HG03175 (cell line): ENCODE measurements around the gene PCDHGA2.
A peak's percentile ranks its signal among the peaks of the same experiment; 100 is the strongest.
"Not testable (repeated sequence)": the region's sequence is repeated elsewhere in the genome, so short reads cannot be mapped to it uniquely, and the experiment has no call there.

ENCODE experiments used
- ATAC-seq: cut with Tn5 transposase; IDR thresholded peaks from one replicate; pipeline ENCODE4 v1.9.1; 2021; ENCODE audit warnings: mild to moderate bottlenecking, moderate library complexity; ENCODE audit not compliant: unreplicated experiment

Gene PCDHGA2

GRCh38 chr5:141338538-141339306 is at the start of gene PCDHGA2:
Gene PCDHGA2, plus strand, starts transcription at chr5:141338760.
- no peak for ATAC-seq

- ATAC-seq: no peak
These were observed 40.2 kb upstream of the PCDHGA2 start for GRCh38 chr5:141298376-141298775.

- no peak for ATAC-seq
These were observed 34.8 kb upstream of the PCDHGA2 start, which contains the start of gene SLC25A2 for GRCh38 chr5:141303756-141304155. Gene SLC25A2, minus strand, starts transcription at chr5:141304049. Its CDS starts 184 bp downstream, at chr5:141303865.

GRCh38 chr5:141306630-141307029 is 31.9 kb upstream of the PCDHGA2 start:
- no peak for ATAC-seq

- ATAC-seq: no peak
These were observed 24.8 kb upstream of the PCDHGA2 start for GRCh38 chr5:141313711-141314110.

- ATAC-seq: not testable (repeated sequence)
These were observed 21.6 kb upstream of the PCDHGA2 start for GRCh38 chr5:141316963-141317362.

GRCh38 chr5:141319202-141319601 is 19.4 kb upstream of the PCDHGA2 start:
- ATAC-seq: no peak

GRCh38 chr5:141319699-141320098 is 18.9 kb upstream of the PCDHGA2 start:
- no peak for ATAC-seq

GRCh38 chr5:141320225-141321169 is 18.1 kb upstream of the PCDHGA2 start, which contains the start of gene TAF7:
Gene TAF7, minus strand, starts transcription at chr5:141320784. Its CDS starts 740 bp downstream, at chr5:141320044.
- peak; percentile 93 for ATAC-seq

- no peak for ATAC-seq
These were observed 16.3 kb upstream of the PCDHGA2 start for GRCh38 chr5:141322261-141322660.

- ATAC-seq: peak; percentile 80
These were observed 12.3 kb upstream of the PCDHGA2 start for GRCh38 chr5:141326088-141326854.

- no peak for ATAC-seq
These were observed 10.3 kb upstream of the PCDHGA2 start for GRCh38 chr5:141328231-141328630.

GRCh38 chr5:141330299-141331080 is 8.1 kb upstream of the PCDHGA2 start, which contains the start of gene PCDHGA1:
Gene PCDHGA1, plus strand, starts transcription at chr5:141330514.
- ATAC-seq: no peak

- not testable (repeated sequence) for ATAC-seq
These were observed 6.0 kb upstream of the PCDHGA2 start for GRCh38 chr5:141332571-141332970.

- ATAC-seq: not testable (repeated sequence)
These were observed 2.3 kb downstream of the PCDHGA2 start for GRCh38 chr5:141340781-141341354.

- ATAC-seq: no peak
These were observed 4.2 kb downstream of the PCDHGA2 start for GRCh38 chr5:141342773-141343172.

- no peak for ATAC-seq
These were observed 4.8 kb downstream of the PCDHGA2 start, which contains the start of gene PCDHGA3 for GRCh38 chr5:141343242-141343952. Gene PCDHGA3, plus strand, starts transcription at chr5:141343829. Its CDS starts 205 bp downstream, at chr5:141344034.

GRCh38 chr5:141343953-141344463 is 5.4 kb downstream of the PCDHGA2 start:
- no peak for ATAC-seq
